ENCODE results near the gene SPEF2.

DNA sequence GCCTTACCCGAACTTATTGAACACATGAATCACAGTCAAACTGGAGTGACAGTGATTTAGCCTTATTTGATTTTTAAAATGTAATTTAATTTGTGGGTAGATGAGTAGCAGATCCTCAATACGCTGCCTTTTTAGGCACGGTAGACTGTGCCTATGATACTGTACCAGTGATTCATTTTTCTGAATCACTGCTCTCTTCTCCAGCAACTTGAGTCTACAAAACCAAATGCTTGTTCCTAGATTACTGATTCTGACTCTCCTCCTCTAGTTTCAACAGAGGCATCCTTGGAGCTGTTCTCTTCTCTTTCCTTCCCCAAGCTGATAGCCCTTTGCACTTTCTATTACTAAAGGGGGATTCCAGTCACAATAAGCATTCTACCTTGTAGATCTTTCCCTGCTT is 144.7 kb downstream of the SPEF2 start:
- no peak for TF ChIP-seq EZH2 (IDR thresholded peaks at IDR 0.05; ENCODE audit: borderline replicate concordance, insufficient read depth, low read length, poor library complexity, severe bottlenecking)
- TF ChIP-seq, protein P1, sequence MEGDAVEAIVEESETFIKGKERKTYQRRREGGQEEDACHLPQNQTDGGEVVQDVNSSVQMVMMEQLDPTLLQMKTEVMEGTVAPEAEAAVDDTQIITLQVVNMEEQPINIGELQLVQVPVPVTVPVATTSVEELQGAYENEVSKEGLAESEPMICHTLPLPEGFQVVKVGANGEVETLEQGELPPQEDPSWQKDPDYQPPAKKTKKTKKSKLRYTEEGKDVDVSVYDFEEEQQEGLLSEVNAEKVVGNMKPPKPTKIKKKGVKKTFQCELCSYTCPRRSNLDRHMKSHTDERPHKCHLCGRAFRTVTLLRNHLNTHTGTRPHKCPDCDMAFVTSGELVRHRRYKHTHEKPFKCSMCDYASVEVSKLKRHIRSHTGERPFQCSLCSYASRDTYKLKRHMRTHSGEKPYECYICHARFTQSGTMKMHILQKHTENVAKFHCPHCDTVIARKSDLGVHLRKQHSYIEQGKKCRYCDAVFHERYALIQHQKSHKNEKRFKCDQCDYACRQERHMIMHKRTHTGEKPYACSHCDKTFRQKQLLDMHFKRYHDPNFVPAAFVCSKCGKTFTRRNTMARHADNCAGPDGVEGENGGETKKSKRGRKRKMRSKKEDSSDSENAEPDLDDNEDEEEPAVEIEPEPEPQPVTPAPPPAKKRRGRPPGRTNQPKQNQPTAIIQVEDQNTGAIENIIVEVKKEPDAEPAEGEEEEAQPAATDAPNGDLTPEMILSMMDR (IDR thresholded peaks at IDR 0.05; ENCODE audit: poor library complexity, severe bottlenecking), result no peak
- no peak for TF ChIP-seq POLR2AphosphoS5 (IDR thresholded peaks at IDR 0.05)
- no peak for TF ChIP-seq RAD21 (conservative IDR thresholded peaks at IDR 0.05)
- TF ChIP-seq EP300 (conservative IDR thresholded peaks at IDR 0.05; ENCODE audit: poor library complexity, severe bottlenecking), result no peak
- no peak for TF ChIP-seq TAF1 (IDR thresholded peaks at IDR 0.05; ENCODE audit: low read depth)

Measured in neural cell (in vitro differentiated cells).